Parathyroid adenoma (tissue), 2 donors: Measurements from ENCODE around the gene B3GAT3.
"Not testable (repeated sequence)": the region's sequence is repeated elsewhere in the genome, so short reads cannot be mapped to it uniquely, and the experiment has no call there.

Experiments
- H2AFZ ChIP-seq: fragments of 300-600 bp; sonication (generic); one replicate; pipeline ENCODE4 v1.7.0; 2017; ENCODE audit warnings: antibody characterized with exemption, mild to moderate bottlenecking
- H3K27ac ChIP-seq: fragments of 300-600 bp; sonication (generic); one replicate; pipeline ENCODE4 v1.7.0; 2017
- H3K27me3 ChIP-seq: fragments of 300-600 bp; sonication (generic); one replicate; pipeline ENCODE4 v1.7.0; 2017; ENCODE audit warnings: low read length; ENCODE audit not compliant: control insufficient read depth, insufficient read depth
- H3K36me3 ChIP-seq: fragments of 300-600 bp; sonication (generic); one replicate; pipeline ENCODE4 v1.7.0; 2017; ENCODE audit warnings: low read length; ENCODE audit not compliant: control insufficient read depth, insufficient read depth
- H3K4me1 ChIP-seq: fragments of 300-600 bp; sonication (generic); one replicate; pipeline ENCODE4 v1.7.0; 2017; ENCODE audit warnings: control low read depth
- H3K4me2 ChIP-seq: fragments of 300-600 bp; sonication (generic); one replicate; pipeline ENCODE4 v1.7.0; 2017; ENCODE audit warnings: low read length
- H3K4me3 ChIP-seq: fragments of 300-600 bp; sonication (generic); one replicate; pipeline ENCODE4 v1.7.0; 2017; ENCODE audit warnings: low read depth, low read length
- H3K79me2 ChIP-seq: fragments of 300-600 bp; sonication (generic); one replicate; pipeline ENCODE4 v1.7.0; 2017; ENCODE audit warnings: control low read depth
- H3K9ac ChIP-seq: fragments of 300-600 bp; sonication (generic); one replicate; pipeline ENCODE4 v1.7.0; 2017; ENCODE audit warnings: mild to moderate bottlenecking
- H3K9me3 ChIP-seq: fragments of 300-600 bp; sonication (generic); one replicate; pipeline ENCODE4 v1.7.0; 2017; ENCODE audit warnings: low read length; ENCODE audit not compliant: control insufficient read depth
- TF ChIP-seq, protein P1 (sequence below): fragments of 300-600 bp; sonication (generic); IDR thresholded peaks from one replicate; pipeline ENCODE4 v1.7.0; 2017; ENCODE audit warnings: antibody characterized with exemption, mild to moderate bottlenecking
- donor health status: primary hyperparathyroidism.

B3GAT3 gene

DNA sequence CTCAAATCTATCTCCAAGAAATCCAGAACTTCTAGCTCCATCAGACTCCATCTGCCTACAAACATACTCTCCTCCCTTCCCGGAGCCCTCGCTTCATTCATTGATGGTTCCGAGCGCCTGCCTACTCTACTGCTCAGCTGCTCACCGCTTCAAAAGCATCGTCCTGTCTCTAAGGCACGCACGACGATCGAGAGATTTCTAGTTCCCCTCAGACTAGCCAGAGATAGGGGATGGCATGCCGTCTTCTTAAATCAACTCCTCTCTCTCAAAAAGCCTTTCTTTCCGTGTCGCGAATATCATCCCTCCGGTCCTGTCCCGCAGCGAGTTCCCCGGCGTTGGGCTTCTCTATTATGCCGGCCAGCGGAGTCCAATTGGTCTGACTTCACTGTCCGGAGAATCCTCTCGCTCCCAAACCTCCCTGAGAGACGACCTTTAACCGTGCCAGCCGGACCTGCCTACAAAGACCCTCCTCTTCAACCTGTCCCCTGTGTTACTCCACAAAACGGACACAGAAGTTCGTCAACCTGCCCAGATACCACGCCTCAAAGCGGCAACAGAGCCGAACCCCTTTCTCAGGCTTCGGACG lies 48.7 kb downstream of the B3GAT3 start:
- no peaks in the 10 kb centered on the region for H3K79me2 ChIP-seq
- no peaks in the 10 kb centered on the region for H3K9me3 ChIP-seq
- peak overlapping the region; percentile 88 for H3K4me3 ChIP-seq
- H3K27ac ChIP-seq, result peak overlapping the region; percentile 73
- no peaks in the 10 kb centered on the region for H3K36me3 ChIP-seq
- H3K4me2 ChIP-seq, result peak overlapping the region; percentile 84
- peak overlapping the region; percentile 53 for H3K9ac ChIP-seq
- peak overlapping the region; percentile 86 for H2AFZ ChIP-seq
- no peaks in the 10 kb centered on the region for H3K4me1 ChIP-seq
- H3K27me3 ChIP-seq, result no peaks in the 10 kb centered on the region
- TF ChIP-seq, protein P1, sequence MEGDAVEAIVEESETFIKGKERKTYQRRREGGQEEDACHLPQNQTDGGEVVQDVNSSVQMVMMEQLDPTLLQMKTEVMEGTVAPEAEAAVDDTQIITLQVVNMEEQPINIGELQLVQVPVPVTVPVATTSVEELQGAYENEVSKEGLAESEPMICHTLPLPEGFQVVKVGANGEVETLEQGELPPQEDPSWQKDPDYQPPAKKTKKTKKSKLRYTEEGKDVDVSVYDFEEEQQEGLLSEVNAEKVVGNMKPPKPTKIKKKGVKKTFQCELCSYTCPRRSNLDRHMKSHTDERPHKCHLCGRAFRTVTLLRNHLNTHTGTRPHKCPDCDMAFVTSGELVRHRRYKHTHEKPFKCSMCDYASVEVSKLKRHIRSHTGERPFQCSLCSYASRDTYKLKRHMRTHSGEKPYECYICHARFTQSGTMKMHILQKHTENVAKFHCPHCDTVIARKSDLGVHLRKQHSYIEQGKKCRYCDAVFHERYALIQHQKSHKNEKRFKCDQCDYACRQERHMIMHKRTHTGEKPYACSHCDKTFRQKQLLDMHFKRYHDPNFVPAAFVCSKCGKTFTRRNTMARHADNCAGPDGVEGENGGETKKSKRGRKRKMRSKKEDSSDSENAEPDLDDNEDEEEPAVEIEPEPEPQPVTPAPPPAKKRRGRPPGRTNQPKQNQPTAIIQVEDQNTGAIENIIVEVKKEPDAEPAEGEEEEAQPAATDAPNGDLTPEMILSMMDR, result no peak

DNA sequence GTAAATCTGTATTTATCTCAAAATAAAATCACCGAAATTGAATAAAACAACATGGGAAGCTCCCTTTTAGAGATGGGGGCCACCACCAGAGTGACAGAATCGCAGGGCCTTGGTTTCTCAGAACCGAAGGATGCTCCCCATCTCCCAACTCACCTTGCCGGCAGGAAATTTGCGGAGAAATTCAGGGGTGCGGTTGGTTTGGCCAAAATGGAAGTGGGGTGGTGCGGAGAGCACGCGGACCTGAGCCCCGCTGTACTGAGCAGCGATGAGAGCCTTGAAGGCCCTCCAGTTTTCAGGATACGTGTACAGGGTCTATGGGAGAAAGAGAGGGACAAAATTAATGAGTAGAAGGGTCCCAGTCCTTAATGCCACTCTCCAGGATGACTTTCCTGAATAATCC lies 49.4 kb downstream of the B3GAT3 start:
- H3K36me3 ChIP-seq, result no peaks in the 10 kb centered on the region
- H2AFZ ChIP-seq, result no peak overlapping the region
- TF ChIP-seq, protein P1, result no peak
- no peaks in the 10 kb centered on the region for H3K79me2 ChIP-seq
- H3K9me3 ChIP-seq, result no peaks in the 10 kb centered on the region
- H3K4me3 ChIP-seq, result no peak overlapping the region
- H3K4me2 ChIP-seq, result peak overlapping the region; percentile 84
- H3K9ac ChIP-seq, result no peak overlapping the region
- H3K27ac ChIP-seq, result no peak overlapping the region
- no peaks in the 10 kb centered on the region for H3K4me1 ChIP-seq
- no peaks in the 10 kb centered on the region for H3K27me3 ChIP-seq

DNA sequence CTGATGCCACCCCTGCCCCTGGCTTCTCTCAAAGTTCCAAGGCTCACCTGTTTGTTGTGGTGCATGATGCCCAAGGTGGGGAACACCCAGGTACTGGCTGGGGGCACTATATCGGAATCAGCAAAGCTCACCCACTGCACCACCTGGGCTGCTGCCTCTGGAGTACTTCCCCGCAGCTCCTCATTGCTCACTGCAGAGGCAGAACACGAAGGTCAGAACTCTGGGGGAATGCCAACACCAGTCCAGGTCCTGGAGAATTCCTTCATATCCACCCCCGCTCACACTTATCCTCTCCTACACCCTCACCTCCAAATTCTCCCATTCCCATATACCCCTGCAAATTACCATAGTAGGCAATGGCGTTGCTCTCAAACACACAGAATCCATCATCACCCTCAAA lies 50.3 kb downstream of the B3GAT3 start:
- not testable (repeated sequence) for H3K4me2 ChIP-seq, H3K9ac ChIP-seq, H3K4me3 ChIP-seq, H3K9me3 ChIP-seq, H3K27ac ChIP-seq, H3K4me1 ChIP-seq, H3K36me3 ChIP-seq, H3K79me2 ChIP-seq, H2AFZ ChIP-seq, H3K27me3 ChIP-seq

GRCh38 chr11:62570903-62571302 lies 50.9 kb downstream of the B3GAT3 start:
- H3K36me3 ChIP-seq, H3K27ac ChIP-seq, H3K79me2 ChIP-seq, H2AFZ ChIP-seq, H3K9ac ChIP-seq, H3K9me3 ChIP-seq, H3K4me2 ChIP-seq, H3K4me3 ChIP-seq, H3K27me3 ChIP-seq, H3K4me1 ChIP-seq: not testable (repeated sequence)

DNA sequence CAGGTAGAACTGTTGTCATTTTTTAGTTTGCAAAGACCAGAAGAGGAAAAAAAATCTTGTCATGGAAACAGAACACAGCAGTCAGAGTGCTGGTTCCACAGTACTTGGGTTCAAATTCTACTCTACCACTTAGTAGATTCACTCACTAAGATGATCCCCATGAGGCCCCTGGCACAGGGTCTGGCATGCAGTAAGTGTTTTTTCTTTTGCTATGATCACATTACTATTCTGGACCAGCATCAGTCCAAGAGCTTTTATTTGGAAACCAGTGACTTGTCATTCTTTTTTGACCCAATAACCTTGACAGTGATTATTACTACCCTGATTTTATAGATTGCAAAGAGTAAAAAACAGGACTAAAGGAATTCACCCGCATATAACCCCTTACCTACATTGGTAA lies 52.2 kb downstream of the B3GAT3 start:
- Histone ChIP-seq H3K4me1 (no peaks in the 10 kb centered on the region), H3K36me3 (no peaks in the 10 kb centered on the region), H3K9ac (no peak overlapping the region), H2AFZ (no peak overlapping the region), H3K27ac (no peak overlapping the region), H3K27me3 (no peaks in the 10 kb centered on the region), H3K4me3 (no peak overlapping the region), H3K79me2 (no peaks in the 10 kb centered on the region), H3K4me2 (no peak overlapping the region), H3K9me3 (no peaks in the 10 kb centered on the region)
- TF ChIP-seq, protein P1, result no peak

- H2AFZ ChIP-seq, result no peak overlapping the region
- H3K79me2 ChIP-seq, result no peaks in the 10 kb centered on the region
- no peak overlapping the region for H3K4me3 ChIP-seq
- H3K36me3 ChIP-seq, result no peaks in the 10 kb centered on the region
- no peaks in the 10 kb centered on the region for H3K27me3 ChIP-seq
- H3K27ac ChIP-seq, result no peak overlapping the region
- no peaks in the 10 kb centered on the region for H3K9me3 ChIP-seq
- TF ChIP-seq, protein P1, result no peak
- no peak overlapping the region for H3K4me2 ChIP-seq
- H3K4me1 ChIP-seq, result no peaks in the 10 kb centered on the region
- H3K9ac ChIP-seq, result no peak overlapping the region
These were observed 54.7 kb downstream of the B3GAT3 start for GRCh38 chr11:62567018-62567633.
